ENCODE results near the gene UMOD.

The UMOD gene

GRCh38 chr16:20385844-20386832 is 33.6 kb upstream of the UMOD start:
- H3K9me3 ChIP-seq (ENCODE audit: low read length), result no peaks in the 10 kb centered on the region
- H3K27me3 ChIP-seq (ENCODE audit: insufficient read depth, low read length), result no peaks in the 10 kb centered on the region
- H3K36me3 ChIP-seq (ENCODE audit: insufficient read depth, low read length), result no peaks in the 10 kb centered on the region
- no peak overlapping the region for H3K4me3 ChIP-seq (ENCODE audit: low read length)
- peak overlapping the region; percentile 34 for H2AFZ ChIP-seq (ENCODE audit: low read depth, low read length)
- peaks cover 10% of the 10 kb centered on the region for H3K4me1 ChIP-seq (ENCODE audit: insufficient read depth, low read length)

GRCh38 chr16:20383106-20384029 is 30.9 kb upstream of the UMOD start:
- Histone ChIP-seq H2AFZ (ENCODE audit: low read depth, low read length) (no peak overlapping the region), H3K27me3 (ENCODE audit: insufficient read depth, low read length) (no peaks in the 10 kb centered on the region), H3K9me3 (ENCODE audit: low read length) (no peaks in the 10 kb centered on the region), H3K4me3 (ENCODE audit: low read length) (no peak overlapping the region), H3K36me3 (ENCODE audit: insufficient read depth, low read length) (no peaks in the 10 kb centered on the region), H3K4me1 (ENCODE audit: insufficient read depth, low read length) (peaks cover 10% of the 10 kb centered on the region)

GRCh38 chr16:20382202-20382948 is 29.9 kb upstream of the UMOD start:
- Histone ChIP-seq H3K36me3 (ENCODE audit: insufficient read depth, low read length) (no peaks in the 10 kb centered on the region), H3K4me1 (ENCODE audit: insufficient read depth, low read length) (peaks cover 10% of the 10 kb centered on the region), H3K27me3 (ENCODE audit: insufficient read depth, low read length) (no peaks in the 10 kb centered on the region), H3K4me3 (ENCODE audit: low read length) (no peak overlapping the region), H2AFZ (ENCODE audit: low read depth, low read length) (no peak overlapping the region), H3K9me3 (ENCODE audit: low read length) (no peaks in the 10 kb centered on the region)

- Histone ChIP-seq H2AFZ (ENCODE audit: low read depth, low read length) (no peak overlapping the region), H3K4me1 (ENCODE audit: insufficient read depth, low read length) (peaks cover 3% of the 10 kb centered on the region), H3K27me3 (ENCODE audit: insufficient read depth, low read length) (no peaks in the 10 kb centered on the region), H3K36me3 (ENCODE audit: insufficient read depth, low read length) (no peaks in the 10 kb centered on the region), H3K4me3 (ENCODE audit: low read length) (no peak overlapping the region), H3K9me3 (ENCODE audit: low read length) (no peaks in the 10 kb centered on the region)
Measured at GRCh38 chr16:20380782-20381181, 28.3 kb upstream of the UMOD start.

GRCh38 chr16:20377181-20377580 is 24.7 kb upstream of the UMOD start:
- Histone ChIP-seq H3K4me3 (ENCODE audit: low read length) (no peak overlapping the region), H3K27me3 (ENCODE audit: insufficient read depth, low read length) (no peaks in the 10 kb centered on the region), H2AFZ (ENCODE audit: low read depth, low read length) (no peak overlapping the region), H3K4me1 (ENCODE audit: insufficient read depth, low read length) (no peaks in the 10 kb centered on the region), H3K9me3 (ENCODE audit: low read length) (no peaks in the 10 kb centered on the region), H3K36me3 (ENCODE audit: insufficient read depth, low read length) (no peaks in the 10 kb centered on the region)

- no peaks in the 10 kb centered on the region for H3K9me3 ChIP-seq (ENCODE audit: low read length)
- no peaks in the 10 kb centered on the region for H3K4me1 ChIP-seq (ENCODE audit: insufficient read depth, low read length)
- H3K36me3 ChIP-seq (ENCODE audit: insufficient read depth, low read length), result no peaks in the 10 kb centered on the region
- no peaks in the 10 kb centered on the region for H3K27me3 ChIP-seq (ENCODE audit: insufficient read depth, low read length)
- no peak overlapping the region for H3K4me3 ChIP-seq (ENCODE audit: low read length)
- H2AFZ ChIP-seq (ENCODE audit: low read depth, low read length), result no peak overlapping the region
Measured at GRCh38 chr16:20372701-20373100, 20.2 kb upstream of the UMOD start.

GRCh38 chr16:20369452-20370054 is 17.0 kb upstream of the UMOD start:
- Histone ChIP-seq H3K9me3 (ENCODE audit: low read length) (no peaks in the 10 kb centered on the region), H2AFZ (ENCODE audit: low read depth, low read length) (no peak overlapping the region), H3K4me1 (ENCODE audit: insufficient read depth, low read length) (no peaks in the 10 kb centered on the region), H3K36me3 (ENCODE audit: insufficient read depth, low read length) (no peaks in the 10 kb centered on the region), H3K4me3 (ENCODE audit: low read length) (no peak overlapping the region), H3K27me3 (ENCODE audit: insufficient read depth, low read length) (no peaks in the 10 kb centered on the region)

GRCh38 chr16:20364051-20364450 is 11.5 kb upstream of the UMOD start:
- H3K36me3 ChIP-seq (ENCODE audit: insufficient read depth, low read length), result no peaks in the 10 kb centered on the region
- H3K27me3 ChIP-seq (ENCODE audit: insufficient read depth, low read length), result no peaks in the 10 kb centered on the region
- H2AFZ ChIP-seq (ENCODE audit: low read depth, low read length), result no peak overlapping the region
- no peaks in the 10 kb centered on the region for H3K4me1 ChIP-seq (ENCODE audit: insufficient read depth, low read length)
- no peak overlapping the region for H3K4me3 ChIP-seq (ENCODE audit: low read length)
- H3K9me3 ChIP-seq (ENCODE audit: low read length), result no peaks in the 10 kb centered on the region

GRCh38 chr16:20363191-20363590 is 10.7 kb upstream of the UMOD start:
- no peaks in the 10 kb centered on the region for H3K27me3 ChIP-seq (ENCODE audit: insufficient read depth, low read length)

GRCh38 chr16:20359997-20360396 is 7.5 kb upstream of the UMOD start:
- Histone ChIP-seq H3K36me3 (ENCODE audit: insufficient read depth, low read length) (no peaks in the 10 kb centered on the region), H3K4me3 (ENCODE audit: low read length) (no peak overlapping the region), H3K9me3 (ENCODE audit: low read length) (no peaks in the 10 kb centered on the region), H2AFZ (ENCODE audit: low read depth, low read length) (no peak overlapping the region), H3K4me1 (ENCODE audit: insufficient read depth, low read length) (no peaks in the 10 kb centered on the region), H3K27me3 (ENCODE audit: insufficient read depth, low read length) (no peaks in the 10 kb centered on the region)

More at GRCh38 chr16:20363191-20363590, 10.7 kb upstream of the UMOD start:
- Histone ChIP-seq H3K9me3 (ENCODE audit: low read length) (no peaks in the 10 kb centered on the region), H3K4me1 (ENCODE audit: insufficient read depth, low read length) (no peaks in the 10 kb centered on the region), H3K36me3 (ENCODE audit: insufficient read depth, low read length) (no peaks in the 10 kb centered on the region), H3K4me3 (ENCODE audit: low read length) (no peak overlapping the region), H2AFZ (ENCODE audit: low read depth, low read length) (no peak overlapping the region)

- H3K4me3 ChIP-seq (ENCODE audit: low read length), result no peak overlapping the region
- no peaks in the 10 kb centered on the region for H3K4me1 ChIP-seq (ENCODE audit: insufficient read depth, low read length)
- H2AFZ ChIP-seq (ENCODE audit: low read depth, low read length), result no peak overlapping the region
- H3K27me3 ChIP-seq (ENCODE audit: insufficient read depth, low read length), result no peaks in the 10 kb centered on the region
- no peaks in the 10 kb centered on the region for H3K36me3 ChIP-seq (ENCODE audit: insufficient read depth, low read length)
- no peaks in the 10 kb centered on the region for H3K9me3 ChIP-seq (ENCODE audit: low read length)
Measured at GRCh38 chr16:20355114-20355782, 2.7 kb upstream of the UMOD start.

- H3K27me3 ChIP-seq (ENCODE audit: insufficient read depth, low read length), result no peaks in the 10 kb centered on the region
- H3K36me3 ChIP-seq (ENCODE audit: insufficient read depth, low read length), result no peaks in the 10 kb centered on the region
- H3K4me3 ChIP-seq (ENCODE audit: low read length), result no peak overlapping the region
- no peaks in the 10 kb centered on the region for H3K9me3 ChIP-seq (ENCODE audit: low read length)
- no peaks in the 10 kb centered on the region for H3K4me1 ChIP-seq (ENCODE audit: insufficient read depth, low read length)
- no peak overlapping the region for H2AFZ ChIP-seq (ENCODE audit: low read depth, low read length)
Measured at GRCh38 chr16:20353379-20353778, 864 bp upstream of the UMOD start.

Measured in neuron (in vitro differentiated cells).